ENCODE measurements around the gene NEK10. TPM values are rescaled to one million over a fixed set of nuclear protein-coding genes. Genes with fewer than 3 reads are reported as not detected.

Gene NEK10
- total and polyA plus RNA-seq, 2 of the 13 experiments (the other 11 are each of a cell fraction or from before 2014, with no cell fraction given): 2.8 to 14.2 TPM

DNA sequence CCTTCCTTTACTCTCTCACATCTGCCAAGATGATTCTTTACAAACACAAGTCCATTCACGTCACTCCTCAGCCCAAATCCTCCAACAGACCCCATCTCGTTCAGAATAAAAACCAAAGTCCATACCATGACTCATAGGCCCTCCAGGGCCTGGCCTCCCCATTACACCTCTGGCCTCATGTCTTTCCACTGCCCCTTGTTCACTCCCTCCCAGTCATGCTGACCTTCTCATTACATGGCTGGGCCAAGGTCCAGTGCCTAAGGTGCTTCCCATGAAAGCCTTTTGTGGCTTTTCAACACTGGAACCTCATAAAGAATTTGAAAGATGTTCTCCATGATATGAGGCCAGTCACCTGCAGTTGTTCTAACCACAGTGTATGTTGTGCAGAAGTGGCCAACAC lies 44.5 kb downstream of the NEK10 start:
- no peak overlapping the region for H3K4me2 ChIP-seq (ENCODE audit: low read depth, low read length)
- POLR2A ChIA-PET: no interaction called here
- in situ Hi-C loops (cut with HindIII; ENCODE audit: extremely low pct_ligation_motif_present, low pct_unique_long_range_greater_than_20kb): no loop called here

More for the DNA sequence above, 44.5 kb downstream of the NEK10 start:
- DNase-seq (ENCODE audit: low spot score) (peak; percentile 38), FAIRE-seq (no peak), ATAC-seq (peak; percentile 82)
- H3K4me3 ChIP-seq (replicated peaks in 1 of 3; ENCODE audit: insufficient read depth in 1 of 3, low read depth in 2 of 3, low read length in 3 of 3): no peak overlapping the region
- peaks cover 0 to 2% of the 10 kb centered on the region in 2 experiments; a peak in 3 of 5 replicates for H3K36me3 ChIP-seq (replicated peaks in 1 of 2; ENCODE audit: control insufficient read depth in 1 of 2, insufficient read depth in 2 of 2, low read length in 2 of 2)
- H3K9me3 ChIP-seq (ENCODE audit: low read length): no peaks in the 10 kb centered on the region; the same call in 1 of the 2 replicates
- H3K27me3 ChIP-seq (ENCODE audit: control insufficient read depth in 1 of 2, insufficient read depth in 2 of 2, low read length in 2 of 2): no peaks in the 10 kb centered on the region
- H3K4me1 ChIP-seq (ENCODE audit: insufficient read depth, low read length): peaks cover 28% of the 10 kb centered on the region
- no peak overlapping the region for H3K9ac ChIP-seq (ENCODE audit: insufficient read depth, low read depth, low read length)
- intact Hi-C loops (cut with micrococcal nuclease; ENCODE audit: unreplicated experiment): no loop called here
- WGBS (ENCODE audit: low lambda C conversion rate): 53% methylated on average over 2 of the region's 2 CpGs
- TF ChIP-seq SRSF1 (optimal IDR thresholded peaks at IDR 0.05; ENCODE audit: low read depth, low read length) (no peak), RARA (CRISPR knock-in tag; IDR thresholded peaks at IDR 0.05) (peak; percentile 36; the same call in 1 of the 2 replicates), ZNF644 (CRISPR knock-in tag; IDR thresholded peaks at IDR 0.05; ENCODE audit: low read depth) (peak; percentile 68; the same call in 1 of the 2 replicates), ZNF549 (CRISPR knock-in tag; IDR thresholded peaks at IDR 0.05) (0 out of 2 replicates have a peak, but pooled peaks have one; percentile 62), ZFP36L2 (CRISPR knock-in tag; IDR thresholded peaks at IDR 0.05) (no peak), FOSL1 (CRISPR knock-in tag; IDR thresholded peaks at IDR 0.05; ENCODE audit: borderline replicate concordance) (0 out of 2 replicates have a peak, but pooled peaks have one; percentile 16), HNF4A (CRISPR knock-in tag; IDR thresholded peaks at IDR 0.05) (peak; percentile 61), FOSL2 (CRISPR knock-in tag; IDR thresholded peaks at IDR 0.05) (peak; percentile 76)
- TF ChIP-seq, protein P1, sequence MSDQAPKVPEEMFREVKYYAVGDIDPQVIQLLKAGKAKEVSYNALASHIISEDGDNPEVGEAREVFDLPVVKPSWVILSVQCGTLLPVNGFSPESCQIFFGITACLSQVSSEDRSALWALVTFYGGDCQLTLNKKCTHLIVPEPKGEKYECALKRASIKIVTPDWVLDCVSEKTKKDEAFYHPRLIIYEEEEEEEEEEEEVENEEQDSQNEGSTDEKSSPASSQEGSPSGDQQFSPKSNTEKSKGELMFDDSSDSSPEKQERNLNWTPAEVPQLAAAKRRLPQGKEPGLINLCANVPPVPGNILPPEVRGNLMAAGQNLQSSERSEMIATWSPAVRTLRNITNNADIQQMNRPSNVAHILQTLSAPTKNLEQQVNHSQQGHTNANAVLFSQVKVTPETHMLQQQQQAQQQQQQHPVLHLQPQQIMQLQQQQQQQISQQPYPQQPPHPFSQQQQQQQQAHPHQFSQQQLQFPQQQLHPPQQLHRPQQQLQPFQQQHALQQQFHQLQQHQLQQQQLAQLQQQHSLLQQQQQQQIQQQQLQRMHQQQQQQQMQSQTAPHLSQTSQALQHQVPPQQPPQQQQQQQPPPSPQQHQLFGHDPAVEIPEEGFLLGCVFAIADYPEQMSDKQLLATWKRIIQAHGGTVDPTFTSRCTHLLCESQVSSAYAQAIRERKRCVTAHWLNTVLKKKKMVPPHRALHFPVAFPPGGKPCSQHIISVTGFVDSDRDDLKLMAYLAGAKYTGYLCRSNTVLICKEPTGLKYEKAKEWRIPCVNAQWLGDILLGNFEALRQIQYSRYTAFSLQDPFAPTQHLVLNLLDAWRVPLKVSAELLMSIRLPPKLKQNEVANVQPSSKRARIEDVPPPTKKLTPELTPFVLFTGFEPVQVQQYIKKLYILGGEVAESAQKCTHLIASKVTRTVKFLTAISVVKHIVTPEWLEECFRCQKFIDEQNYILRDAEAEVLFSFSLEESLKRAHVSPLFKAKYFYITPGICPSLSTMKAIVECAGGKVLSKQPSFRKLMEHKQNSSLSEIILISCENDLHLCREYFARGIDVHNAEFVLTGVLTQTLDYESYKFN (CRISPR knock-in tag; conservative IDR thresholded peaks at IDR 0.05): 0 out of 2 replicates have a peak, but pooled peaks have one; percentile 14
- TF ChIP-seq, protein P2, sequence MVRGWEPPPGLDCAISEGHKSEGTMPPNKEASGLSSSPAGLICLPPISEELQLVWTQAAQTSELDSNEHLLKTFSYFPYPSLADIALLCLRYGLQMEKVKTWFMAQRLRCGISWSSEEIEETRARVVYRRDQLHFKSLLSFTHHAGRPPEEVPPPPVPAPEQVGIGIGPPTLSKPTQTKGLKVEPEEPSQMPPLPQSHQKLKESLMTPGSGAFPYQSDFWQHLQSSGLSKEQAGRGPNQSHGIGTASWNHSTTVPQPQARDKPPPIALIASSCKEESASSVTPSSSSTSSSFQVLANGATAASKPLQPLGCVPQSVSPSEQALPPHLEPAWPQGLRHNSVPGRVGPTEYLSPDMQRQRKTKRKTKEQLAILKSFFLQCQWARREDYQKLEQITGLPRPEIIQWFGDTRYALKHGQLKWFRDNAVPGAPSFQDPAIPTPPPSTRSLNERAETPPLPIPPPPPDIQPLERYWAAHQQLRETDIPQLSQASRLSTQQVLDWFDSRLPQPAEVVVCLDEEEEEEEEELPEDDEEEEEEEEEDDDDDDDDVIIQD (CRISPR knock-in tag; IDR thresholded peaks at IDR 0.05; ENCODE audit: low read depth): peak; percentile 35; the same call in 1 of the 2 replicates
- no peaks in the 10 kb centered on the region for H4K20me1 ChIP-seq (ENCODE audit: insufficient read depth, low read length)
- CTCF ChIA-PET (ENCODE audit: low intra/inter-chr PET ratio, low total read pairs): no interaction called here
- H3K27ac ChIP-seq (ENCODE audit: extremely low read length, insufficient read depth, low read length): no peak overlapping the region
- H2AFZ ChIP-seq (ENCODE audit: low read length): no peak overlapping the region
- H3K79me2 ChIP-seq (ENCODE audit: insufficient read depth, low read length): no peaks in the 10 kb centered on the region
- BruUV-seq (replicated peaks): no TSS peak

Data from HepG2 (cell line).